ENCODE data around the gene WDR18. TPM values are rescaled to one million over a fixed set of nuclear protein-coding genes. Genes with fewer than 3 reads are reported as not detected.

The WDR18 gene
- total RNA-seq, 4 donors from 2014 or later: 9.9 to 30.3 (median 28.4) TPM

DNA sequence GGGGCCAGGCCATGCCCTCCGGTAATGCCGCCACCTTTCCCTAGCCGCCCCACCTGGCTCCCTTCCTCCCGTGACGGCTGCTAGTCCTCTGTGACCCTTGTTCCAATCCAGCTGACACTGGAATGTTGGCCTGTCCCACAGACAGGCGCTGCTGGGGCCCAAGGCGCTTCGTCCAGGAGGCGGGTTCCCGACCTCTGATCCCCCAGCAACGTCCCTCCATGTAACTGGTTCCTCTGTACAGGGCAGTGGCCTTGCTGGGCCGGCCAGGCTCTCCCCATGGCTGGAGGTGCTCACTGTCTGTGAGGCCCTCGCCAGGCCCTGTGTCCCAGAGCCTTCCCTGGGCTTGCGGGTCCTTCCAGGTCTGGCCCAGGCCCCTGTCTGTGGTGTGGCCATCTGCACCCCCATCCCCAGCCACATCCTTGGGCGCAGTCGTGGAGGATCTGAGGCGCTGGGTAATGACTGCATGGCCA is 9.3 kb downstream of the WDR18 start:
- Histone ChIP-seq H3K27me3 (peaks cover 7 to 45% (median 26%) of the 10 kb centered on the region in 4 donors), H3K4me3 (no peak overlapping the region), H3K36me3 (peaks cover 12 to 57% (median 53%) of the 10 kb centered on the region in 4 donors), H3K27ac (replicated peaks in 1 of 4) (no peak overlapping the region), H3K4me1 (peaks cover 11 to 18% (median 16%) of the 10 kb centered on the region in 4 donors), H3K9me3 (no peaks in the 10 kb centered on the region)
- intact Hi-C loops (cut with DNase I): no loop called here
- no peak for DNase-seq (ENCODE audit: extremely low spot score)
- WGBS: 85% methylated on average over 7 of the region's 17 CpGs
- TF ChIP-seq EP300 (IDR thresholded peaks at IDR 0.05): no peak
- no peak for TF ChIP-seq POLR2A (IDR thresholded peaks at IDR 0.05; ENCODE audit: low read depth)
- TF ChIP-seq POLR2AphosphoS5 (IDR thresholded peaks at IDR 0.05): no peak
- TF ChIP-seq, protein P1, sequence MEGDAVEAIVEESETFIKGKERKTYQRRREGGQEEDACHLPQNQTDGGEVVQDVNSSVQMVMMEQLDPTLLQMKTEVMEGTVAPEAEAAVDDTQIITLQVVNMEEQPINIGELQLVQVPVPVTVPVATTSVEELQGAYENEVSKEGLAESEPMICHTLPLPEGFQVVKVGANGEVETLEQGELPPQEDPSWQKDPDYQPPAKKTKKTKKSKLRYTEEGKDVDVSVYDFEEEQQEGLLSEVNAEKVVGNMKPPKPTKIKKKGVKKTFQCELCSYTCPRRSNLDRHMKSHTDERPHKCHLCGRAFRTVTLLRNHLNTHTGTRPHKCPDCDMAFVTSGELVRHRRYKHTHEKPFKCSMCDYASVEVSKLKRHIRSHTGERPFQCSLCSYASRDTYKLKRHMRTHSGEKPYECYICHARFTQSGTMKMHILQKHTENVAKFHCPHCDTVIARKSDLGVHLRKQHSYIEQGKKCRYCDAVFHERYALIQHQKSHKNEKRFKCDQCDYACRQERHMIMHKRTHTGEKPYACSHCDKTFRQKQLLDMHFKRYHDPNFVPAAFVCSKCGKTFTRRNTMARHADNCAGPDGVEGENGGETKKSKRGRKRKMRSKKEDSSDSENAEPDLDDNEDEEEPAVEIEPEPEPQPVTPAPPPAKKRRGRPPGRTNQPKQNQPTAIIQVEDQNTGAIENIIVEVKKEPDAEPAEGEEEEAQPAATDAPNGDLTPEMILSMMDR (IDR thresholded peaks at IDR 0.05): no peak

DNA sequence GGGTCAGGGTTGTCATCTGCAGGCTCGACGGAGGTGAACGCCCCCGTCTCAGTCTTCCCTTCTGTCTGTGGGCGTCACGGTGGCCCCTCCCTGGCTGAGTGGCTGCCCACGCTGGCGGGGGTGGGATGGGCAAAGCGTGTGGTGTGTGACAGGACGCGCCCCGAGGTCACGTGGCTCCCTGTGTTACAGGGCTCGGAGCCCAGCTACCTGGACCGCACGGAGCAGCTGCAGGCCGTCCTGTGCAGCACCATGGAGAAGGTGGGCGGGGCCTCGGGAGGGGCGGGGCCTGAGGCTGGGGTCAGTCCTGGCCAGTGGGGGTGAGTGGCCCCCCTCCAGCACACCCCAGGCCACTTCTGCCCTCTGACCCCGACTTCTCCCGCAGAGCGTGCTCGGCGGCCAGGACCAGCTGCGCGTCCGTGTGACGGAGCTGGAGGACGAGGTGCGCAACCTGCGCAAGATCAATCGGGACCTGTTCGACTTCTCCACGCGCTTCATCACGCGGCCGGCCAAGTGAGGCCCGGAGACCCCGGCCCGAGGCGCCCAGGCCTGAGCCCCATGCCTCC is 9.8 kb downstream of the WDR18 start:
- Histone ChIP-seq H3K4me3 (no peak overlapping the region), H3K27ac (replicated peaks in 1 of 4) (no peak overlapping the region), H3K4me1 (peaks cover 11 to 18% (median 16%) of the 10 kb centered on the region in 4 donors), H3K36me3 (peaks cover 10 to 53% (median 49%) of the 10 kb centered on the region in 4 donors), H3K9me3 (no peaks in the 10 kb centered on the region), H3K27me3 (peaks cover 9 to 50% (median 30%) of the 10 kb centered on the region in 4 donors)
- intact Hi-C loops (cut with DNase I): no loop called here
- TF ChIP-seq EP300 (IDR thresholded peaks at IDR 0.05) (no peak), POLR2A (IDR thresholded peaks at IDR 0.05; ENCODE audit: low read depth) (no peak), POLR2AphosphoS5 (IDR thresholded peaks at IDR 0.05) (no peak)
- TF ChIP-seq, protein P1 (IDR thresholded peaks at IDR 0.05): no peak
- 88% methylated on average over 14 of the region's 43 CpGs for WGBS
- no peak for DNase-seq (ENCODE audit: extremely low spot score)

DNA sequence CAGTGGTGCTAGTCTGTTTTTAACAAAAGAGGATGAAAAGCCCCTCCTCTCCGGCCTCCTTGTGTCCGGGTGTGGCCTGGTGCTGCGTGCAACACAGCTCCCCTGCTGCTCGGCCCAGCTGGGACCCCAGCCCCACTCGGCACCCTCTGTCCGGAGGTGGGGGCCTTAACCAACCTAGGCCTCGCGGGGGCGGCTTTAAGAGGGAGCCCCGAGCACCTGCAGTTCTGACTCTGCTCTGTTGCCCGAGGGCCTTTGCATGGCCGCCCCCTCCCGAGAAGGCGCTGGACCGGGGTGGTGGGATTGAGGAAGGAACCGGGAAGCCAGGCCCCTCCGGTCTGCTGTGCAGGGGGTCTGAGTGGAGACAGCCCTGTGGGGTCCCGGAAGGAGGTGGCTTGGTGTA is 10.4 kb downstream of the WDR18 start:
- no peak overlapping the region for H3K4me3 ChIP-seq
- peaks cover 14 to 56% (median 36%) of the 10 kb centered on the region in 4 donors for H3K27me3 ChIP-seq
- H3K9me3 ChIP-seq: no peaks in the 10 kb centered on the region
- WGBS: 90% methylated on average over 13 of the region's 18 CpGs
- DNase-seq (ENCODE audit: extremely low spot score): no peak
- peaks cover 10 to 48% (median 44%) of the 10 kb centered on the region in 4 donors for H3K36me3 ChIP-seq
- intact Hi-C loops (cut with DNase I): no loop called here
- no peak overlapping the region for H3K27ac ChIP-seq (replicated peaks in 1 of 4)
- H3K4me1 ChIP-seq: peaks cover 11 to 18% (median 16%) of the 10 kb centered on the region in 4 donors
- TF ChIP-seq, protein P1 (IDR thresholded peaks at IDR 0.05): no peak
- TF ChIP-seq POLR2AphosphoS5 (IDR thresholded peaks at IDR 0.05) (no peak), EP300 (IDR thresholded peaks at IDR 0.05) (no peak), POLR2A (IDR thresholded peaks at IDR 0.05; ENCODE audit: low read depth) (no peak)

DNA sequence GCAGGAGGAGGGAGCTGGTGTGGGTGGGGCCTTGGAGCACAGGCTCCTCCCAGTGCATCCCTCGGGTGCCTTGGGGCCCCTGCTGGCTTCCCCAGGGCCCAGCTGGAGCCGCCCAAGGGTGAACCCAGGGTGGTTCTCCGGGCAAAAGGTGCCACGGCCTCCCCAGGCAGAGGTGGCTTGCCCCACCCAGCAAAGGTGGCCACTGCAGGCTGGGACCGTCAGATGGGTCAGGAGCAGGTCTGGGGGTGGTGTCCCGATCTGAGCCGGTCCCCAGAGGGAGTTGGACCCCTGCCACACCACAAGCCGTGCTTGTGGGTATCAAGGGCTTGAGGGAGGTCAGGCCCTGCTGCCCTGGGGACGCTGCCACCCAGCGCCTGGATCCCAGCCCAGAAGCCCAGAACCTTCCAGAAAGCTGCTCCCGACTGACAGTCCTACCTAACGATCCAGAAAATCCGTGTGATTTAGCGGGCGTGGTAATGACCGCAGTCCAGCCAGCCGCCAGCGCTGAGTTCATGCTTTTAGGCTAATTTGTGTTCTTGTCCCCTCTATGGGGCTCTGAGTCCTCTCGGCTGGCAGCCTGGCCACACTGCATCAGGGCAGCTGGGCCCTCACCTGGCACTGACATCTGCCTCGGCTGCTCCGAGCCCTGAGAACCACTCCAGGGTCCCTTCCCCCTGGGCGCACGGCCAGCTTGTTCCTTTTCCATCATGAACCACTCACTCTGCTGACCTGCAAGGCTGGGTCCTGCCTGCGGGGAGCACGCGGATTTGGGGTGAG is 11.1 kb downstream of the WDR18 start:
- Histone ChIP-seq H3K27ac (replicated peaks in 1 of 4) (no peak overlapping the region), H3K27me3 (peaks cover 14 to 63% (median 43%) of the 10 kb centered on the region in 4 donors), H3K9me3 (no peaks in the 10 kb centered on the region), H3K4me1 (peaks cover 11 to 22% (median 15%) of the 10 kb centered on the region in 4 donors), H3K4me3 (no peak overlapping the region), H3K36me3 (peaks cover 10 to 41% (median 37%) of the 10 kb centered on the region in 4 donors)
- WGBS: 78% methylated on average over 6 of the region's 26 CpGs
- intact Hi-C loops (cut with DNase I): no loop called here
- TF ChIP-seq POLR2A (IDR thresholded peaks at IDR 0.05; ENCODE audit: low read depth) (no peak), POLR2AphosphoS5 (IDR thresholded peaks at IDR 0.05) (no peak), EP300 (IDR thresholded peaks at IDR 0.05) (no peak)
- TF ChIP-seq, protein P1 (IDR thresholded peaks at IDR 0.05): no peak
- DNase-seq (ENCODE audit: extremely low spot score): no peak

Measured in esophagus muscularis mucosa (tissue), 4 donors.